ENCODE results near the gene ALCAM.

Gene ALCAM

GRCh38 chr3:105367063-105367405, 325 bp downstream of the ALCAM start:
- TF ChIP-seq SIN3A (IDR thresholded peaks at IDR 0.05; ENCODE audit: borderline replicate concordance, insufficient read depth, low read length) (no peak), POLR2AphosphoS5 (IDR thresholded peaks at IDR 0.05; ENCODE audit: low read depth, low read length) (no peak), FOXP2 (optimal IDR thresholded peaks at IDR 0.05; ENCODE audit: borderline replicate concordance, extremely low read depth, extremely low read length, insufficient read depth) (no peak), REST (IDR thresholded peaks at IDR 0.05; ENCODE audit: insufficient read depth in 1 of 2, low read depth in 2 of 2, low read length in 2 of 2) (no peak), TAF1 (IDR thresholded peaks at IDR 0.05; ENCODE audit: borderline replicate concordance, insufficient read depth, low read length) (no peak)

GRCh38 chr3:105367406-105368213, 901 bp downstream of the ALCAM start:
- TF ChIP-seq POLR2AphosphoS5 (IDR thresholded peaks at IDR 0.05; ENCODE audit: low read depth, low read length) (no peak), TAF1 (IDR thresholded peaks at IDR 0.05; ENCODE audit: borderline replicate concordance, insufficient read depth, low read length) (no peak)

DNA sequence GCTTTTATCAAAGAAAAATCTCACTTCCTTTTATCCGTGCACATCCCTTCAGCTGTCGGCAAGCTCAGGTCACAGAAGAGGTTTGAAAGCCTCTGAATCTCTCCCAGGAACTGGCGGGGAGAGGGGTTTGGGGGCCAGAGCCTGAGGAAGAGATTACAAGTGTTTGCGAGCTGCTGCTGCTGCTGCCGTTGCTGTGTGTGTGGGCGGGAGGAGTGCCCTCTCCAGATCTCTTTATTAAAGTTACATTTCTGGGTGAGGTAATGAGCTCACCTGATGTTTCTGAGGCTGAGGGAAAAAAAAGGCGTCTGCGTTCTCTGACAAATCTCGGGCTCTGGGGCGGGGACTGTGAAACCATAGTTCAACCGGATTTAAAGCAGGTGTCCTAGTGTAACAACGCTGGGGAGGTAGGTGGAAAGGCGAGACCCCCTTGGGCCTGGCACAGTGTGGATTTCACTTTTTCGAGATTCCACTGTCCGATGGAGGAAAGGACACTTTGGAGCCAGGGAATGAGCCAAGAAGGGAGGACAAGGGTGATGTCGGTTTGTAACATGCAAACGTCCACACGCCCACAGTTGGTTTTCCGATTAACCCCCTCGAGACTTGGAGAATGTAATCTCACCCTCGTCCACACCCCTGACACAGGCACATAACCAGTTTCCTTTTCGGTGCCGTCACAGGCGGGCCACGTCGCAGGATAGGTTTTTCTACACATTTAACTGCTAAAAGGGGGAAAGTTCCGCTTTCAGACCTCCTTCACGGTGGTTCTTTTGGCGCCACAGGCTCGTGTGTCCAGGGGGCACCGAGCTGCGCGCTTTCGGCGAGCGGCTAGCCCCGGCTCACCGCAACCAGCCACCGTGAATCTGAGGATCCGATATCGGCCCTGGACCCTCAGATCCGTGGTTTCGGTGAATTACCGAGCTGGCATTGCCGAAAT, 2.1 kb downstream of the ALCAM start:
- no peak for TF ChIP-seq REST (IDR thresholded peaks at IDR 0.05; ENCODE audit: insufficient read depth in 1 of 2, low read depth in 2 of 2, low read length in 2 of 2)
- TF ChIP-seq TAF1 (IDR thresholded peaks at IDR 0.05; ENCODE audit: borderline replicate concordance, insufficient read depth, low read length), result no peak
- no peak for TF ChIP-seq FOXP2 (optimal IDR thresholded peaks at IDR 0.05; ENCODE audit: borderline replicate concordance, extremely low read depth, extremely low read length, insufficient read depth)
- no peak for TF ChIP-seq POLR2AphosphoS5 (IDR thresholded peaks at IDR 0.05; ENCODE audit: low read depth, low read length)
- TF ChIP-seq SIN3A (IDR thresholded peaks at IDR 0.05; ENCODE audit: borderline replicate concordance, insufficient read depth, low read length), result no peak

DNA sequence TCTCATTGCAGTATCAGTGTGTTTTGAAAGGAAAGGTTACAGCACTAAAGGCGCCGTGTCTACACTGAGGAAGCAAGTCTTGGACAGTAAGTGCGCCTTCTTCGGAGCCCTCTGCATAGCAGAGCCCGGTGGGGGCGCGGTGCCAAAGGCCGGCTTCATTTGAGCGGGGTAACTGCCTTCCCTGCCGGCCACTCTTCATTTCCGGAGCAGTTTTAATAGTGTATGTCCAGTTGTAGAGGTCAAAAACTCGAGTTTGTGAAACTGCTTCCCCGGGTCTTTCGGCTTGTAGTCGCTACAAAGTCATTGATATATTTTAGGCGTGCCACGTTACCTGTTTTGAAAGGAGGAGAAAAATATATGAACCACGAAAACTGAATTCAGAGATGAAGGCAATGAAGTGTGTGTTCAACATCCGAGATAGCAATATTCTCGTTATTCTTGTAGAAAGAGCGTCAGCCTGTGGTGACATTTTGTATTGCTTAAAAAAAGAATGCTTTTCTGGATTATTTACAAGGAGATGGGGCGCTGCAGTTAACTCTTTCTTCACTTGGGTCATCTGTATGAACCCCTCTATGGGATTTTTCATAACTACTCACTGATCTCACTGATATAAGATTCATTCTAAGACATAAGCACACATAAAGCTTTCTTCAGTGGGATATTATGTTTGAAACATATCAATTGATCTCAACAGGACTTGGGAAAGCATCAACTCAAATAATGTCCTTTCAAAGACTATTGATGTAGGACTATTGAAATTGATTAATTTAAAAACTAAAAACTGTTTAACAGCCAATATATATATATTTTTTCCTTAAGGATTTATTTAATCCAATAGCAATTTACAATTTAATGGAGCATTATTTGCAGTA, 3.0 kb downstream of the ALCAM start:
- no peak for TF ChIP-seq POLR2AphosphoS5 (IDR thresholded peaks at IDR 0.05; ENCODE audit: low read depth, low read length)
- TF ChIP-seq SIN3A (IDR thresholded peaks at IDR 0.05; ENCODE audit: borderline replicate concordance, insufficient read depth, low read length), result no peak
- TF ChIP-seq REST (IDR thresholded peaks at IDR 0.05; ENCODE audit: insufficient read depth in 1 of 2, low read depth in 2 of 2, low read length in 2 of 2), result no peak
- TF ChIP-seq TAF1 (IDR thresholded peaks at IDR 0.05; ENCODE audit: borderline replicate concordance, insufficient read depth, low read length), result no peak
- TF ChIP-seq FOXP2 (optimal IDR thresholded peaks at IDR 0.05; ENCODE audit: borderline replicate concordance, extremely low read depth, extremely low read length, insufficient read depth), result no peak

DNA sequence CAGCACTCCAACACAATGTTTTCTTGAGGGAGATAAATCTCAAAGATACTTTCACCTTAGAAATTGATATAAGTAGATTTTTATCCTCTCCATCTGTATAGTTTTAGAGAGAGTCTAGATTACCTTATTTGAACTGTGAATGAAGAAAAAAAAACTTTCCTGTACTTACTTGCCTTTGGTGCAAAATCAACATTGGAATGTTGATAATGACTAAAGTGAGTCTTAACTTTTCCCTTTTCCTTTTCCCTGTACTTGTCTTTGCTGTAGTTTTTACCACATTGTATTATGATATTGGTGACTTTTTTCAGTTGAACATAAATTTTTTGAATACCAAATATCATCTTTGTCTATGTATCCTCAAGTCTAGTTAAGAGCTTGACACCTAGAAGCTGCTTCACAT, 6.7 kb downstream of the ALCAM start:
- TF ChIP-seq SIN3A (IDR thresholded peaks at IDR 0.05; ENCODE audit: borderline replicate concordance, insufficient read depth, low read length), result no peak
- TF ChIP-seq TAF1 (IDR thresholded peaks at IDR 0.05; ENCODE audit: borderline replicate concordance, insufficient read depth, low read length), result no peak
